Measurements from ENCODE around the gene SUSD1.

DNA sequence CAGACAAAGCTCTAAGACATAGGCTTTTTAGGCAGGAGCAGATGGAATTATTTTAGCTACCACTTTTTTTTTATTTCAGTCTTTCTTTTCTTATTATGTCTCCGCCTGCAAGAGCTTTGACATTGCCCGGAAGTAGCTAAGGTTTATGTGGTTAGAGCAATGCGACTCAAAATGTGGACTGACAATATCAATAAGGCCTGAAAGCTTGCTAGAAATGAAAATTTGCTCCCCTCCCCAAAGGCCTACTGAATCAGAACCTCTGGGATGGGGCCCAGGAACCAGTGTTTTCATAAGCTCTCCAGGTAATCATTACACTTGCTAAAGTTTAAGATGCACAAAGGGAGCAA lies 81.3 kb downstream of the SUSD1 start:
- TF ChIP-seq, protein P1, sequence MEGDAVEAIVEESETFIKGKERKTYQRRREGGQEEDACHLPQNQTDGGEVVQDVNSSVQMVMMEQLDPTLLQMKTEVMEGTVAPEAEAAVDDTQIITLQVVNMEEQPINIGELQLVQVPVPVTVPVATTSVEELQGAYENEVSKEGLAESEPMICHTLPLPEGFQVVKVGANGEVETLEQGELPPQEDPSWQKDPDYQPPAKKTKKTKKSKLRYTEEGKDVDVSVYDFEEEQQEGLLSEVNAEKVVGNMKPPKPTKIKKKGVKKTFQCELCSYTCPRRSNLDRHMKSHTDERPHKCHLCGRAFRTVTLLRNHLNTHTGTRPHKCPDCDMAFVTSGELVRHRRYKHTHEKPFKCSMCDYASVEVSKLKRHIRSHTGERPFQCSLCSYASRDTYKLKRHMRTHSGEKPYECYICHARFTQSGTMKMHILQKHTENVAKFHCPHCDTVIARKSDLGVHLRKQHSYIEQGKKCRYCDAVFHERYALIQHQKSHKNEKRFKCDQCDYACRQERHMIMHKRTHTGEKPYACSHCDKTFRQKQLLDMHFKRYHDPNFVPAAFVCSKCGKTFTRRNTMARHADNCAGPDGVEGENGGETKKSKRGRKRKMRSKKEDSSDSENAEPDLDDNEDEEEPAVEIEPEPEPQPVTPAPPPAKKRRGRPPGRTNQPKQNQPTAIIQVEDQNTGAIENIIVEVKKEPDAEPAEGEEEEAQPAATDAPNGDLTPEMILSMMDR (IDR thresholded peaks at IDR 0.05), result no peak
- no peak for TF ChIP-seq POLR2A (IDR thresholded peaks at IDR 0.05)
- TF ChIP-seq POLR2AphosphoS5 (IDR thresholded peaks at IDR 0.05), result no peak
- TF ChIP-seq EP300 (IDR thresholded peaks at IDR 0.05), result no peak
